Left colon (tissue), 2 donors: ENCODE results near the gene ARL6IP5. TPM values are rescaled to one million over a fixed set of nuclear protein-coding genes. Genes with fewer than 3 reads are reported as not detected.
A peak's percentile ranks its signal among the peaks of the same experiment; 100 is the strongest.

Experiments used
- ATAC-seq: fragments of 200-7000 bp; cut with Tn5 transposase; one replicate; pipeline ENCODE4 v1.9.1; 2020; ENCODE audit warnings: mild to moderate bottlenecking, moderate library complexity
- DNase-seq, 2 donors: peaks; one replicate each; pipeline ENCODE4 v3.0.0-alpha.2; 2020
- intact Hi-C, 2 donors: fragments of 100-400 bp; cut with DNase I in 1 of 2; cut with micrococcal nuclease in 1 of 2; formaldehyde crosslinking; loops; one replicate each; pipeline versions ENCODE4 v1.11.2 to v1.14.0; 2022; cut with DNase I, micrococcal nuclease
- long read RNA-seq: library from polyadenylated mRNA; unstranded; transcript quantifications from one replicate; pipeline ENCODE4 v2.0.0, GENCODE V29; 2021
- total RNA-seq, 2 donors: library from RNA; stranded (reverse); fragmentation: NEBNext Ultra II Directional; extraction: Animal tissue kit (Norgen Biotek cat#: 25700); gene quantifications; one replicate each; pipeline ENCODE4 v1.2.1, GENCODE V29; 2021
- donor health status: DM: no; HTN: no; CAD: no.
- donor health status: DM: yes; HTN: yes; CAD: no.

ARL6IP5 gene
- 100 to 1,000 TPM; 118 to 143 TPM for total RNA-seq
- long read RNA-seq, transcript ARL6IP5-201 (3 exons, 2,101 nt) = major isoform, 296 of 307 reads
- long read RNA-seq, partial matches to known transcripts = 3 of 307 reads
- long read RNA-seq, other reads (novel, unspliced or antisense) = 8 of 307 reads

GRCh38 chr3:69084326-69085167 lies at the start of gene ARL6IP5:
Gene ARL6IP5, plus strand, starts transcription at chr3:69084937. Its CDS starts 111 bp downstream, at chr3:69085048.
- DNase-seq (peak; percentile 95 to 96), ATAC-seq (peak; percentile 66)
- intact Hi-C loops = no loop called here

GRCh38 chr3:69044608-69045007 lies 40.1 kb upstream of the ARL6IP5 start:
- intact Hi-C loops = no loop called here
- ATAC-seq (no peak), DNase-seq (no peak)

- intact Hi-C loops = no loop called here
- no peak for DNase-seq
- ATAC-seq = no peak
Observed at GRCh38 chr3:69048990-69049389, 35.7 kb upstream of the ARL6IP5 start.

GRCh38 chr3:69051756-69052471 lies 32.8 kb upstream of the ARL6IP5 start, which contains the start of gene TMF1:
Gene TMF1, minus strand, starts transcription at chr3:69052333. Its CDS starts 247 bp downstream, at chr3:69052086.
- ATAC-seq (peak; percentile 93), DNase-seq (peak; percentile 98 to 99)
- intact Hi-C loops = no loop called here

- intact Hi-C loops = no loop called here
- ATAC-seq (no peak), DNase-seq (no peak)
Observed at GRCh38 chr3:69052472-69052898, 32.3 kb upstream of the ARL6IP5 start.

GRCh38 chr3:69058180-69058946 lies 26.4 kb upstream of the ARL6IP5 start:
- DNase-seq (no peak), ATAC-seq (no peak)
- intact Hi-C loops = no loop called here

GRCh38 chr3:69058947-69059224 lies 25.9 kb upstream of the ARL6IP5 start:
- intact Hi-C loops = no loop called here
- ATAC-seq = no peak
- DNase-seq = no peak

GRCh38 chr3:69059688-69060087 lies 25.0 kb upstream of the ARL6IP5 start:
- no peak for DNase-seq

GRCh38 chr3:69063636-69064035 lies 21.1 kb upstream of the ARL6IP5 start:
- intact Hi-C loops = no loop called here
- DNase-seq = no peak
- ATAC-seq = no peak

More at GRCh38 chr3:69059688-69060087, 25.0 kb upstream of the ARL6IP5 start:
- intact Hi-C loops = no loop called here
- ATAC-seq = no peak

- intact Hi-C loops = no loop called here
- DNase-seq = no peak
- ATAC-seq = no peak
Observed at GRCh38 chr3:69065318-69065964, 19.3 kb upstream of the ARL6IP5 start.

- DNase-seq (no peak), ATAC-seq (no peak)
- intact Hi-C loops = no loop called here
Observed at GRCh38 chr3:69066121-69066520, 18.6 kb upstream of the ARL6IP5 start.

GRCh38 chr3:69072928-69073327 lies 11.8 kb upstream of the ARL6IP5 start:
- ATAC-seq = no peak
- intact Hi-C loops = no loop called here
- no peak for DNase-seq

- intact Hi-C loops = no loop called here
- ATAC-seq (peak; percentile 60), DNase-seq (peak in 1 of 2 donors; percentile 45)
Observed at GRCh38 chr3:69079269-69080159, 5.2 kb upstream of the ARL6IP5 start.

- peak; percentile 84 for ATAC-seq
- intact Hi-C loops = no loop called here
- peak; percentile 94 to 95 for DNase-seq
Observed at GRCh38 chr3:69080233-69080920, 4.4 kb upstream of the ARL6IP5 start, which contains the start of gene UBA3. Gene UBA3, minus strand, starts transcription at chr3:69080365. Its CDS starts 12 bp downstream, at chr3:69080353.

GRCh38 chr3:69081583-69082262 lies 3.0 kb upstream of the ARL6IP5 start:
- intact Hi-C loops = no loop called here
- DNase-seq (no peak), ATAC-seq (no peak)

GRCh38 chr3:69082361-69082760 lies 2.4 kb upstream of the ARL6IP5 start:
- intact Hi-C loops = no loop called here
- ATAC-seq (no peak), DNase-seq (no peak)

- intact Hi-C loops = no loop called here
- DNase-seq (peak in 1 of 2 donors; percentile 56), ATAC-seq (no peak)
Observed at GRCh38 chr3:69082805-69083204, 1.9 kb upstream of the ARL6IP5 start.
